Activated T-helper 2 cell treated with anti-CD3 and anti-CD28 coated beads, Interferon-gamma antibody, Interleukin-2, Interleukin-4, amounts not matched to agents 10 μg/mL and 5 μg/mL and 100 μg/mL, durations not matched to agents 14 hours and 24 hours and 36 hours (primary cell): ENCODE data around the gene KCNJ2. TPM values are rescaled to one million over a fixed set of nuclear protein-coding genes. Genes with fewer than 3 reads are reported as not detected.

Experiments used
- DNase-seq: peaks from one replicate; pipeline ENCODE4 v3.0.0; 2021; ENCODE audit warnings: low spot score
- H3K27ac Mint-ChIP-seq: one replicate; pipeline ENCODE4 v1.8.0; 2021; ENCODE audit warnings: mixed read lengths
- H3K27me3 Mint-ChIP-seq: one replicate; pipeline ENCODE4 v1.8.0; 2021; ENCODE audit warnings: low read depth, mixed read lengths
- H3K36me3 Mint-ChIP-seq: one replicate; pipeline ENCODE4 v1.8.0; 2021; ENCODE audit warnings: low read depth, mixed read lengths
- H3K4me1 Mint-ChIP-seq: one replicate; pipeline ENCODE4 v1.8.0; 2021; ENCODE audit warnings: low read depth, mixed read lengths
- H3K4me3 Mint-ChIP-seq: one replicate; pipeline ENCODE4 v1.8.0; 2021; ENCODE audit warnings: low read depth, mild to moderate bottlenecking, moderate library complexity, mixed read lengths
- H3K9me3 Mint-ChIP-seq: one replicate; pipeline ENCODE4 v1.8.0; 2021; ENCODE audit warnings: mixed read lengths
- intact Hi-C: fragments of 100-400 bp; cut with micrococcal nuclease; formaldehyde crosslinking; loops from one replicate; pipeline ENCODE4 v1.15.1; 2023
- total RNA-seq: library from RNA; stranded (reverse); gene quantifications from 2 replicates; pipeline ENCODE4 v1.2.3, GENCODE V29; 2022

The KCNJ2 gene
- 0.11 TPM in 1 of 2 replicates, not detected in the other for total RNA-seq

GRCh38 chr17:70168977-70169708, at the start of gene KCNJ2:
Gene KCNJ2 (plus strand): TSS chr17:70169532. CDS start chr17:70175040, 5,508 bp downstream.
- intact Hi-C loops, result loop anchor here (2.0 to 5.0 kb wide), 3 partner anchors 32 to 842 kb away; partner anchors contain the start of gene ABCA5
- peak; percentile 67 for DNase-seq
- Mint-ChIP-seq H3K4me3 (peak within 1 kb of the TSS; percentile 81), H3K36me3 (no peaks in the 10 kb centered on the region), H3K9me3 (no peaks in the 10 kb centered on the region), H3K4me1 (peaks cover 11% of the 10 kb centered on the region), H3K27ac (no peak within 1 kb of the TSS), H3K27me3 (peaks cover 58% of the 10 kb centered on the region)

- no peak for DNase-seq
- intact Hi-C loops, result no loop called here
- Mint-ChIP-seq H3K36me3 (no peaks in the 10 kb centered on the region), H3K4me1 (peaks cover 7% of the 10 kb centered on the region), H3K4me3 (no peak overlapping the region), H3K27ac (no peak overlapping the region), H3K27me3 (peaks cover 5% of the 10 kb centered on the region), H3K9me3 (no peaks in the 10 kb centered on the region)
These were observed 49.8 kb upstream of the KCNJ2 start for GRCh38 chr17:70119545-70119944.

GRCh38 chr17:70119983-70120382, 49.3 kb upstream of the KCNJ2 start:
- no peak for DNase-seq
- Mint-ChIP-seq H3K27me3 (peaks cover 2% of the 10 kb centered on the region), H3K9me3 (no peaks in the 10 kb centered on the region), H3K4me3 (no peak overlapping the region), H3K36me3 (no peaks in the 10 kb centered on the region), H3K27ac (no peak overlapping the region), H3K4me1 (peaks cover 9% of the 10 kb centered on the region)
- intact Hi-C loops, result no loop called here

GRCh38 chr17:70120425-70120824, 48.9 kb upstream of the KCNJ2 start:
- no peak overlapping the region for H3K27ac Mint-ChIP-seq
- H3K4me1 Mint-ChIP-seq, result peaks cover 9% of the 10 kb centered on the region
- H3K27me3 Mint-ChIP-seq, result peaks cover 2% of the 10 kb centered on the region
- no peaks in the 10 kb centered on the region for H3K9me3 Mint-ChIP-seq
- intact Hi-C loops, result no loop called here
- H3K4me3 Mint-ChIP-seq, result no peak overlapping the region
- H3K36me3 Mint-ChIP-seq, result no peaks in the 10 kb centered on the region
- DNase-seq, result no peak

GRCh38 chr17:70121126-70121525, 48.2 kb upstream of the KCNJ2 start:
- H3K27ac Mint-ChIP-seq, result no peak overlapping the region
- H3K36me3 Mint-ChIP-seq, result no peaks in the 10 kb centered on the region
- peaks cover 9% of the 10 kb centered on the region for H3K4me1 Mint-ChIP-seq
- no peak for DNase-seq
- peaks cover 2% of the 10 kb centered on the region for H3K27me3 Mint-ChIP-seq
- H3K4me3 Mint-ChIP-seq, result no peak overlapping the region
- H3K9me3 Mint-ChIP-seq, result no peaks in the 10 kb centered on the region
- intact Hi-C loops, result no loop called here

GRCh38 chr17:70123193-70123592, 46.1 kb upstream of the KCNJ2 start:
- H3K27ac Mint-ChIP-seq, result no peak overlapping the region
- peaks cover 2% of the 10 kb centered on the region for H3K27me3 Mint-ChIP-seq
- H3K9me3 Mint-ChIP-seq, result peaks cover 4% of the 10 kb centered on the region
- H3K36me3 Mint-ChIP-seq, result no peaks in the 10 kb centered on the region
- H3K4me1 Mint-ChIP-seq, result peaks cover 9% of the 10 kb centered on the region
- no peak overlapping the region for H3K4me3 Mint-ChIP-seq
- DNase-seq, result no peak
- intact Hi-C loops, result no loop called here

GRCh38 chr17:70124723-70125122, 44.6 kb upstream of the KCNJ2 start:
- intact Hi-C loops, result no loop called here
- Mint-ChIP-seq H3K4me1 (peaks cover 9% of the 10 kb centered on the region), H3K27ac (no peak overlapping the region), H3K9me3 (peaks cover 4% of the 10 kb centered on the region), H3K27me3 (peaks cover 2% of the 10 kb centered on the region), H3K4me3 (no peak overlapping the region), H3K36me3 (no peaks in the 10 kb centered on the region)
- no peak for DNase-seq

GRCh38 chr17:70127221-70127873, 42.0 kb upstream of the KCNJ2 start:
- H3K36me3 Mint-ChIP-seq, result no peaks in the 10 kb centered on the region
- peaks cover 4% of the 10 kb centered on the region for H3K9me3 Mint-ChIP-seq
- DNase-seq, result no peak
- no peak overlapping the region for H3K27ac Mint-ChIP-seq
- H3K4me1 Mint-ChIP-seq, result peaks cover 9% of the 10 kb centered on the region
- peaks cover 5% of the 10 kb centered on the region for H3K27me3 Mint-ChIP-seq
- no peak overlapping the region for H3K4me3 Mint-ChIP-seq
- intact Hi-C loops, result no loop called here

- Mint-ChIP-seq H3K4me1 (peaks cover 6% of the 10 kb centered on the region), H3K4me3 (no peak overlapping the region)
- intact Hi-C loops, result no loop called here
These were observed 40.5 kb upstream of the KCNJ2 start for GRCh38 chr17:70128727-70129238.

GRCh38 chr17:70130289-70130688, 39.0 kb upstream of the KCNJ2 start:
- intact Hi-C loops, result no loop called here
- no peaks in the 10 kb centered on the region for H3K36me3 Mint-ChIP-seq
- H3K9me3 Mint-ChIP-seq, result peaks cover 4% of the 10 kb centered on the region
- H3K27me3 Mint-ChIP-seq, result peaks cover 10% of the 10 kb centered on the region
- no peaks in the 10 kb centered on the region for H3K4me1 Mint-ChIP-seq
- no peak for DNase-seq
- no peak overlapping the region for H3K4me3 Mint-ChIP-seq
- no peak overlapping the region for H3K27ac Mint-ChIP-seq

More at GRCh38 chr17:70128727-70129238, 40.5 kb upstream of the KCNJ2 start:
- no peaks in the 10 kb centered on the region for H3K36me3 Mint-ChIP-seq
- peaks cover 4% of the 10 kb centered on the region for H3K9me3 Mint-ChIP-seq
- DNase-seq, result no peak
- no peak overlapping the region for H3K27ac Mint-ChIP-seq
- H3K27me3 Mint-ChIP-seq, result peaks cover 5% of the 10 kb centered on the region

GRCh38 chr17:70132505-70132904, 36.8 kb upstream of the KCNJ2 start:
- DNase-seq, result no peak
- Mint-ChIP-seq H3K9me3 (peaks cover 4% of the 10 kb centered on the region), H3K4me3 (no peak overlapping the region), H3K27me3 (peaks cover 10% of the 10 kb centered on the region), H3K27ac (no peak overlapping the region), H3K36me3 (no peaks in the 10 kb centered on the region), H3K4me1 (peaks cover 11% of the 10 kb centered on the region)
- intact Hi-C loops, result no loop called here

GRCh38 chr17:70134042-70134441, 35.3 kb upstream of the KCNJ2 start:
- intact Hi-C loops, result no loop called here
- Mint-ChIP-seq H3K4me3 (no peak overlapping the region), H3K36me3 (no peaks in the 10 kb centered on the region), H3K27ac (no peak overlapping the region), H3K9me3 (no peaks in the 10 kb centered on the region), H3K27me3 (peaks cover 10% of the 10 kb centered on the region), H3K4me1 (peaks cover 23% of the 10 kb centered on the region)
- DNase-seq, result no peak

GRCh38 chr17:70134777-70135176, 34.6 kb upstream of the KCNJ2 start:
- Mint-ChIP-seq H3K4me3 (no peak overlapping the region), H3K36me3 (no peaks in the 10 kb centered on the region), H3K27ac (no peak overlapping the region), H3K27me3 (peaks cover 10% of the 10 kb centered on the region), H3K9me3 (no peaks in the 10 kb centered on the region), H3K4me1 (peaks cover 23% of the 10 kb centered on the region)
- no peak for DNase-seq
- intact Hi-C loops, result loop anchor here (5.0 kb wide), 3 partner anchors 42 to 397 kb away; no protein-coding TSS in a partner anchor
